ENCODE data around the gene PRAMEF25.
"Not testable (repeated sequence)": the region's sequence is repeated elsewhere in the genome, so short reads cannot be mapped to it uniquely, and the experiment has no call there.

The PRAMEF25 gene

DNA sequence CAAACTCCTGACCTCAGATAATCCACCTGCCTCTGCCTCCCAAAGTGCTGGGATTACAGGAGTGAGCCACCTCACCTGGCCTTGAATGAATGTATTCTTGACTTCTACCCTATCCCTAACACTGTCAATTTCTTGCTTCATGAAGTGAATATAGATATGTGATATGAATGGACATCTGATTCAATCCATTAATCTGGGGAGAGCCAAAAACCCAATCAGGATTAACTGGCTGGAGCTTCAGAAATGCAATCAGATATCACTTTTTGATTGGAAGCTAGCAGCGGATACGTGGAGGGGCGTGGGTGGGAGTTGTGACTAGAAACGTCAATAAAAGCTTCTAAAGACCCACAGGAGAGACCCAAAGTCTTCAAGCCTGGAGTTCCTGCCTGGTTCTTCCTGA lies at the start of gene PRAMEF25:
TSS of gene PRAMEF25 (plus strand) at position 301 of the 400 bp plus-strand sequence. CDS start 2,920 bp downstream, outside the sequence.
- not testable (repeated sequence) for H3K4me3 Mint-ChIP-seq; H3K4me1 Mint-ChIP-seq; H3K36me3 Mint-ChIP-seq; H3K9me3 Mint-ChIP-seq; DNase-seq (ENCODE audit: low spot score in 2 of 2); ATAC-seq; H3K27ac Mint-ChIP-seq

DNA sequence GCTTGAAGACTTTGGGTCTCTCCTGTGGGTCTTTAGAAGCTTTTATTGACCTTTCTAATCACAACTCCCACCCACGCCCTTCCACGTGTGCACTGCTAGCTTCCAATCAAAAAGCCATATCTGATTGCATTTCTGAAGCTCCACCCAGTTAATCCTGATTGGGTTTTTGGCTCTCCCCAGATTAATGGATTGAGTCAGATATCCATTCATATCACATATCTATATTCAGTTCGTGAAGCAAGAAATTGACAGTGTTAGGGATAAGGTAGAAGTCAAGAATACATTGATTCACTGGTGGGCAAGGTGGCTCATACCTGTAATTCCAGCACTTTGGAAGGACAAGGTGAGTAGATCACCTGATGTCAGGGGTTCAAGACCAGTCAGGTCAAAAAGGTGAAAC lies 14.1 kb upstream of the PRAMEF25 start, which contains the start of gene PRAMEF27:
TSS of gene PRAMEF27 (minus strand) at position 101 of the 400 bp plus-strand sequence. CDS start 2,916 bp downstream, outside the sequence.
- ATAC-seq; H3K4me3 Mint-ChIP-seq; H3K36me3 Mint-ChIP-seq; H3K9me3 Mint-ChIP-seq; H3K4me1 Mint-ChIP-seq; H3K27ac Mint-ChIP-seq; DNase-seq (ENCODE audit: low spot score in 2 of 2): not testable (repeated sequence)

DNA sequence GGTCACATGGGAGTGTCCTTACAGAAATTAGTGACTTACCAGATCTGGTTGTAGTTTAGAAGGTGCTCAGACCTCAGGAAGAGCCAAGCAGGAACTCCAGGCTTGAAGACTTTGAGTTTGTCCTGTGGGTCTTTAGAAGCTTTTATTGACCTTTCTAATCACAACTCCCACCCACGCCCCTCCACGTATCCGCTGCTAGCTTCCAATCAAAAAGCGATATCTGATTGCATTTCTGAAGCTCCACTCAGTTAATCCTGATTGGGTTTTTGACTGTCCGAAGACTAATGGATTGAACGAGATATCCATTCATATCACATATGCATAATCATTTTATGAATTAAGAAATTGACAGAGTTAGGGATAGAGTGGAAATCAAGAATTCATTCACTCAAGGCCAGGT lies 46.2 kb downstream of the PRAMEF25 start, which contains the start of gene HNRNPCL2:
TSS of gene HNRNPCL2 (minus strand) at position 101 of the 400 bp plus-strand sequence. CDS start 454 bp downstream, outside the sequence.
- not testable (repeated sequence) for H3K36me3 Mint-ChIP-seq; H3K4me3 Mint-ChIP-seq; H3K9me3 Mint-ChIP-seq; H3K4me1 Mint-ChIP-seq; H3K27ac Mint-ChIP-seq; DNase-seq (ENCODE audit: low spot score in 2 of 2); ATAC-seq

Data from stimulated activated effector memory CD8-positive, alpha-beta T cell treated with anti-CD3 and anti-CD28 coated beads, Interleukin-12 subunit alpha, Interleukin-12 subunit beta, amount 100 ng/mL, for 72 hours (primary cell).